IPS-20b (cell line): ENCODE measurements around the gene CLSTN2.

Experiments
- H3K27ac ChIP-seq: one replicate; pipeline ENCODE4 v1.5.1; 2013; ENCODE audit warnings: low read length
- H3K27me3 ChIP-seq: 2 replicates; pipeline ENCODE4 v1.6.1; 2013; ENCODE audit warnings: mild to moderate bottlenecking, low read length, inconsistent platforms; ENCODE audit not compliant: insufficient read depth
- H3K36me3 ChIP-seq: 2 replicates; pipeline ENCODE4 v1.6.1; 2013; ENCODE audit warnings: low read depth, mild to moderate bottlenecking, inconsistent platforms, low read length, moderate library complexity; ENCODE audit not compliant: insufficient read depth
- H3K4me1 ChIP-seq: 2 replicates; pipeline ENCODE4 v1.6.1; 2013; ENCODE audit warnings: mild to moderate bottlenecking, control low read depth, inconsistent platforms, low read length, moderate library complexity; ENCODE audit not compliant: insufficient read depth
- H3K4me3 ChIP-seq: 2 replicates; pipeline ENCODE4 v1.5.1; 2013; ENCODE audit warnings: mild to moderate bottlenecking, low read length, inconsistent platforms
- H3K9ac ChIP-seq: 2 replicates; pipeline ENCODE4 v1.6.1; 2013; ENCODE audit warnings: low read depth, mild to moderate bottlenecking, inconsistent platforms, low read length, moderate library complexity
- H3K9me3 ChIP-seq: 2 replicates; pipeline ENCODE4 v1.6.1; 2013; ENCODE audit warnings: mild to moderate bottlenecking, low read depth, low read length, inconsistent platforms; ENCODE audit not compliant: insufficient read depth

Gene CLSTN2

GRCh38 chr3:140368223-140368811, 433.3 kb downstream of the CLSTN2 start:
- Histone ChIP-seq H3K4me1 (no peaks in the 10 kb centered on the region), H3K4me3 (no peak overlapping the region), H3K27ac (no peak overlapping the region), H3K9ac (no peak overlapping the region), H3K27me3 (no peaks in the 10 kb centered on the region), H3K36me3 (no peaks in the 10 kb centered on the region), H3K9me3 (no peaks in the 10 kb centered on the region)

DNA sequence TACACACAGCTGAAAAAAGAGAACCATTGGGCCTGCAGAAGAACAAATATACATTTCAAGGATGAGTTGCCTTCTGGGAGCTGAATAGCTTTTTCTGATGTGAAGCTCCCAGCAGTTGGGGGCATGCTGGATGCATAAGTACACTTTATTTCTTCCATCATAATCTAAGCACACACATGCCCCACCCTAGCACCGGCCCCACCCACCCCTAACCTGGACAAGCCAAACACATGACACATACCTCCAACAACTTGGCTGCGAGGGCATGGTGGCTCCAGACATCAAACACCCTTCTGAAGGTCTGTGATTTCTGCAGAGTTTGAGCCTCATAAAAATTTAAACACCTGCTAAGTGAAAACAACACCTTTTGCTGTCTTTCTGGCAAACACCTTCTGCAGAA, 435.7 kb downstream of the CLSTN2 start:
- Histone ChIP-seq H3K9ac (no peak overlapping the region), H3K27me3 (no peaks in the 10 kb centered on the region), H3K4me1 (no peaks in the 10 kb centered on the region), H3K4me3 (no peak overlapping the region), H3K27ac (no peak overlapping the region), H3K36me3 (no peaks in the 10 kb centered on the region), H3K9me3 (no peaks in the 10 kb centered on the region)

DNA sequence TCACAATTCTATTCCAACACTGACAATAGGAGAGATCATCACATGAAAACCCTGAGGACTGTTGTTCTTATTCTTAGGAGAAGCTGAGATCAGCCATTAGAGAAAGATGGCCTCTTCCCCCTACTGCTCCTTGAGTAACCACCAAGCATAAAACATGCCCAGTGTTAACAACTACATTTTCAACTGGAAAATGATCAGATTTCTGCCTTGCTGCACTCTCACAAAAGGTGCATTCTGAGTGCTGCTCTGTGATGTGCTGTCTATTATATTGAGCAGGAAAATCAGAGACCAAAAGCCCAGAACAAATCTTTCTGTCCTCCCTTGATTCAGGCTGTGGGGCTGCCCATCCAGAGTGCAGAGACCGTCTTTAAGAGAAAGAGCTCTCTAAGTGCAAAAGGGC, 438.2 kb downstream of the CLSTN2 start:
- H3K9ac ChIP-seq = no peak overlapping the region
- no peak overlapping the region for H3K4me3 ChIP-seq
- H3K27ac ChIP-seq = no peak overlapping the region
- H3K36me3 ChIP-seq = no peaks in the 10 kb centered on the region
- H3K4me1 ChIP-seq = no peaks in the 10 kb centered on the region
- no peaks in the 10 kb centered on the region for H3K27me3 ChIP-seq
- H3K9me3 ChIP-seq = no peaks in the 10 kb centered on the region

DNA sequence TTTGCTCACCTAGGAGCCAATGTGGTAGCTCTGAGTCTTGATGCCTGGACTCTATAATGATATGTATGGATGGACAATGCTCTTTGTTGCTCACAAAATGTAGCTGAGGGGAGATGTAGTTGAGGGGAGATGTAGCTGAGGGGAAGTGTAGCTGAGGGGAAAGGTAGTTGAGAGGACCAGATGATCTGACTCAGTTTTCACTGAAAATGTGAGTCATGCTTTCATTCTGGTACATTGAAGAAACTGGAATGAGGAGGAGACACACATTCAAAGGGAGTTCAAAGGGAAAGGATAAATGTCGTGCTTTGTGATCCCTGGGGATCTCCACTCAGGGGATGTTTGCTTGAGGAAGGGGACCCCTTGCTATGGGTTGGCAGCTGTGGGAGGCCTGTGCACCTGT, 440.0 kb downstream of the CLSTN2 start:
- no peaks in the 10 kb centered on the region for H3K27me3 ChIP-seq
- H3K36me3 ChIP-seq = no peaks in the 10 kb centered on the region
- no peaks in the 10 kb centered on the region for H3K9me3 ChIP-seq
- no peak overlapping the region for H3K27ac ChIP-seq
- H3K4me1 ChIP-seq = no peaks in the 10 kb centered on the region
- no peak overlapping the region for H3K9ac ChIP-seq
- H3K4me3 ChIP-seq = no peak overlapping the region

- H3K4me3 ChIP-seq = no peak overlapping the region
- H3K27me3 ChIP-seq = no peaks in the 10 kb centered on the region
- no peaks in the 10 kb centered on the region for H3K36me3 ChIP-seq
- H3K4me1 ChIP-seq = no peaks in the 10 kb centered on the region
- no peak overlapping the region for H3K27ac ChIP-seq
- H3K9ac ChIP-seq = no peak overlapping the region
- H3K9me3 ChIP-seq = no peaks in the 10 kb centered on the region
Measured at GRCh38 chr3:140376136-140376889, 441.3 kb downstream of the CLSTN2 start.

DNA sequence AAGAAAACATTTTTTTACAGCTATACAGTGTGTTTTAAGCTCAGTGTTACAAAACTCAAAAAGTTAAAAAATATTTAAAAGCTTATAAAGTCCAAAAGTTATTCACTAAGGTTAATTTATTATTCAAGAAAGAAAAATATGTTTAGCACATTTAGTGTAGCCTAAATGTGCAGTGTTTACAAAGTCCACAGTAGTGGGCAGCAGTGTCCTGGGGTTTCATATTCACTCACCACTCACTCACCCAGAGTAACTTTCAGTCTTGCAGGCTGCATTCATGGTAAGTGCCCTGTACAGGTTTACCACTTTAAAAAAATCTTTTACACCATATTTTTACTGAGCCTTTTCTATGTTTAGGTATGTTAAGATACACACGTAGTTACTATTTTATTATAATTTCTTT, 442.7 kb downstream of the CLSTN2 start:
- Histone ChIP-seq H3K27me3 (no peaks in the 10 kb centered on the region), H3K9me3 (no peaks in the 10 kb centered on the region), H3K4me3 (no peak overlapping the region), H3K9ac (no peak overlapping the region), H3K27ac (no peak overlapping the region), H3K4me1 (no peaks in the 10 kb centered on the region; the same call in 1 of the 2 replicates), H3K36me3 (no peaks in the 10 kb centered on the region)

GRCh38 chr3:140378571-140379340, 443.8 kb downstream of the CLSTN2 start:
- H3K9ac ChIP-seq = no peak overlapping the region
- no peak overlapping the region for H3K27ac ChIP-seq
- H3K27me3 ChIP-seq = no peaks in the 10 kb centered on the region
- no peaks in the 10 kb centered on the region for H3K9me3 ChIP-seq
- H3K4me3 ChIP-seq = no peak overlapping the region
- no peaks in the 10 kb centered on the region; the same call in 1 of the 2 replicates for H3K4me1 ChIP-seq
- no peaks in the 10 kb centered on the region for H3K36me3 ChIP-seq

- Histone ChIP-seq H3K27ac (no peak overlapping the region), H3K27me3 (no peaks in the 10 kb centered on the region), H3K4me3 (no peak overlapping the region), H3K4me1 (no peaks in the 10 kb centered on the region; the same call in 1 of the 2 replicates), H3K9me3 (no peaks in the 10 kb centered on the region), H3K9ac (no peak overlapping the region), H3K36me3 (no peaks in the 10 kb centered on the region)
Measured at GRCh38 chr3:140384028-140384771, 449.2 kb downstream of the CLSTN2 start.

DNA sequence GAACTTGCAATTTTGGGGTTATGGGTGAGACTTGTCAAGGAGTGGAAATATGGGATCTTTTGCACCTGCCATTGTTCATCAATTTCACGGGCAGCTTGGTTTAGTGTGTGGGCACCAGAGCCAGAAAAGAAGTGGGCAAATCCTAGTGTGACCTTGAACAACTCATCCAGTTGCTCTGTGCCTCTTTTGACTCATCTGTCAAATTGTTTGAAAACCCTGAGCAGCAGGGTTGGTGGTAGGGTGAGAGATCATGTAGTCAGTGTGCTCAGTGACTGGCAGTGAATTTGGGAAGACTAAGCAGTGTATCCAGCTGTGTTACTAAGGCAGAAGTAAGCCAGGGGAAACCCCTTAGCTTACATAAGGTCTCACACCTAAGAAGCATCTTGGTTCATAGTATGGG, 449.9 kb downstream of the CLSTN2 start:
- H3K9me3 ChIP-seq = no peaks in the 10 kb centered on the region
- H3K27ac ChIP-seq = no peak overlapping the region
- H3K4me3 ChIP-seq = no peak overlapping the region
- no peaks in the 10 kb centered on the region for H3K27me3 ChIP-seq
- H3K4me1 ChIP-seq = no peaks in the 10 kb centered on the region; the same call in 1 of the 2 replicates
- H3K9ac ChIP-seq = no peak overlapping the region
- no peaks in the 10 kb centered on the region for H3K36me3 ChIP-seq

GRCh38 chr3:140386357-140387100, 451.5 kb downstream of the CLSTN2 start:
- no peaks in the 10 kb centered on the region; the same call in 1 of the 2 replicates for H3K4me1 ChIP-seq
- H3K9me3 ChIP-seq = no peaks in the 10 kb centered on the region
- H3K36me3 ChIP-seq = no peaks in the 10 kb centered on the region
- no peak overlapping the region for H3K27ac ChIP-seq
- H3K27me3 ChIP-seq = no peaks in the 10 kb centered on the region
- no peak overlapping the region for H3K9ac ChIP-seq
- H3K4me3 ChIP-seq = no peak overlapping the region

DNA sequence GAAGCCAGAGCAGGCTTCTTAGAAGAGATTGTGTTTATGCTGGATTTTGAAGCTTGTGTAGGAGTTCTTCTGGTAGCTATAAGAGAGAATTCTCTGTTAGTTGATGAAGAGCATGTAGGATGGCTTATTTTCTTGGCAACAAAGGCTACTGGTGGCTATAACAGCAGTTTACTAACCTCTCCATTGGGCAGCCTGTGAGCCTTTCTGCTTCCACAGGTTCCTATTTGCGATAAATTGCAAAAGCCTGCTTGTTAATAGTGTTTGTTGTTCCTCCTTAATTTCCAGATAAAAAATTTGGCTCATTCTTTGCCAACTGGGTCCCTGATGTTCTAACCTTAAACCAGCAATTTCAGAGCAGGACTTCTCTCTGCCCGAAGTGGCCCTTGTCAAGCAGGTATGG, 452.3 kb downstream of the CLSTN2 start:
- Histone ChIP-seq H3K9ac (no peak overlapping the region), H3K4me1 (no peaks in the 10 kb centered on the region; the same call in 1 of the 2 replicates), H3K27me3 (no peaks in the 10 kb centered on the region), H3K4me3 (no peak overlapping the region), H3K9me3 (no peaks in the 10 kb centered on the region), H3K27ac (no peak overlapping the region), H3K36me3 (no peaks in the 10 kb centered on the region)
